IgD-negative memory B cell (primary cell): Measurements from ENCODE around the gene TTC13. TPM values are rescaled to one million over a fixed set of nuclear protein-coding genes. Genes with fewer than 3 reads are reported as not detected.
A peak's percentile ranks its signal among the peaks of the same experiment; 100 is the strongest.
"Not testable (repeated sequence)": the region's sequence is repeated elsewhere in the genome, so short reads cannot be mapped to it uniquely, and the experiment has no call there.

Experiments used
- H3K27ac Mint-ChIP-seq, 3 donors: one replicate each; pipeline ENCODE4 v1.8.0; 2020 to 2022; ENCODE audit warnings: mild to moderate bottlenecking in 3 of 3, mixed read lengths in 3 of 3, moderate library complexity in 1 of 3
- H3K27me3 Mint-ChIP-seq: one replicate; pipeline ENCODE4 v1.8.0; 2021; ENCODE audit warnings: mixed read lengths
- H3K36me3 Mint-ChIP-seq: one replicate; pipeline ENCODE4 v1.8.0; 2020; ENCODE audit warnings: mild to moderate bottlenecking, mixed read lengths
- H3K4me1 Mint-ChIP-seq, 3 donors: one replicate each; pipeline ENCODE4 v1.8.0; 2020 to 2022; ENCODE audit warnings: mixed read lengths in 3 of 3, mild to moderate bottlenecking in 1 of 3
- H3K4me3 Mint-ChIP-seq, 4 donors: one replicate each; pipeline ENCODE4 v1.8.0; 2020 to 2022; ENCODE audit warnings: mild to moderate bottlenecking in 4 of 4, mixed read lengths in 4 of 4, moderate library complexity in 3 of 4
- H3K9me3 Mint-ChIP-seq, 3 donors: one replicate each; pipeline ENCODE4 v1.8.0; 2020 to 2021; ENCODE audit warnings: mixed read lengths in 3 of 3, mild to moderate bottlenecking in 1 of 3
- polyA plus RNA-seq: library from polyadenylated mRNA; unstranded; fragments of 300-500 nt; fragmentation: Illumina TruSeq; gene quantifications from one replicate; pipeline ENCODE4 v1.2.3, GENCODE V29; 2021

TTC13 gene
- 12.8 TPM for polyA plus RNA-seq

GRCh38 chr1:230978491-230979388 lies at the start of gene TTC13, which contains the start of gene ARV1:
Gene TTC13, minus strand, starts transcription at chr1:230978861. Its CDS starts 31 bp downstream, at chr1:230978830.
Gene ARV1, plus strand, starts transcription at chr1:230979094. Its CDS starts 12 bp downstream, at chr1:230979106.
- H3K4me3 Mint-ChIP-seq = peak within 1 kb of the TSS; percentile 97 to 99 (median 98)
- H3K27ac Mint-ChIP-seq = peak within 1 kb of the TSS; percentile 95 to 98 (median 95)
- H3K4me1 Mint-ChIP-seq = peaks cover 29 to 38% (median 36%) of the 10 kb centered on the region in 3 donors
- peaks cover 2% of the 10 kb centered on the region for H3K36me3 Mint-ChIP-seq
- no peaks in the 10 kb centered on the region for H3K27me3 Mint-ChIP-seq
- H3K9me3 Mint-ChIP-seq = no peaks in the 10 kb centered on the region

GRCh38 chr1:231027971-231028370 lies 49.3 kb upstream of the TTC13 start:
- Mint-ChIP-seq H3K27ac (no peak overlapping the region), H3K27me3 (no peaks in the 10 kb centered on the region), H3K9me3 (no peaks in the 10 kb centered on the region), H3K4me3 (no peak overlapping the region), H3K36me3 (peaks cover 6% of the 10 kb centered on the region), H3K4me1 (peaks cover 0 to 2% (median 0%) of the 10 kb centered on the region in 3 donors)

- peaks cover 6% of the 10 kb centered on the region for H3K36me3 Mint-ChIP-seq
- H3K9me3 Mint-ChIP-seq = no peaks in the 10 kb centered on the region
- H3K27ac Mint-ChIP-seq = no peak overlapping the region
- peaks cover 0 to 2% (median 0%) of the 10 kb centered on the region in 3 donors for H3K4me1 Mint-ChIP-seq
- no peaks in the 10 kb centered on the region for H3K27me3 Mint-ChIP-seq
- H3K4me3 Mint-ChIP-seq = no peak overlapping the region
These were observed 48.7 kb upstream of the TTC13 start for GRCh38 chr1:231027136-231027925.

- Mint-ChIP-seq H3K4me1 (peaks cover 0 to 2% (median 0%) of the 10 kb centered on the region in 3 donors), H3K36me3 (peaks cover 6% of the 10 kb centered on the region), H3K9me3 (no peaks in the 10 kb centered on the region), H3K27ac (no peak overlapping the region), H3K27me3 (no peaks in the 10 kb centered on the region), H3K4me3 (no peak overlapping the region)
These were observed 47.9 kb upstream of the TTC13 start for GRCh38 chr1:231026576-231026975.

GRCh38 chr1:231023150-231023549 lies 44.5 kb upstream of the TTC13 start:
- no peaks in the 10 kb centered on the region for H3K27me3 Mint-ChIP-seq
- no peaks in the 10 kb centered on the region for H3K36me3 Mint-ChIP-seq
- H3K4me1 Mint-ChIP-seq = no peaks in the 10 kb centered on the region
- no peak overlapping the region for H3K4me3 Mint-ChIP-seq
- no peak overlapping the region for H3K27ac Mint-ChIP-seq
- H3K9me3 Mint-ChIP-seq = no peaks in the 10 kb centered on the region

- H3K36me3 Mint-ChIP-seq, H3K27me3 Mint-ChIP-seq, H3K9me3 Mint-ChIP-seq, H3K4me1 Mint-ChIP-seq, H3K27ac Mint-ChIP-seq, H3K4me3 Mint-ChIP-seq: not testable (repeated sequence)
These were observed 43.9 kb upstream of the TTC13 start for GRCh38 chr1:231022543-231022942.

- no peaks in the 10 kb centered on the region for H3K27me3 Mint-ChIP-seq
- H3K4me1 Mint-ChIP-seq = no peaks in the 10 kb centered on the region
- H3K9me3 Mint-ChIP-seq = no peaks in the 10 kb centered on the region
- H3K36me3 Mint-ChIP-seq = no peaks in the 10 kb centered on the region
- no peak overlapping the region for H3K4me3 Mint-ChIP-seq
- H3K27ac Mint-ChIP-seq = no peak overlapping the region
These were observed 42.9 kb upstream of the TTC13 start for GRCh38 chr1:231021540-231022031.

- Mint-ChIP-seq H3K4me1 (no peaks in the 10 kb centered on the region), H3K9me3 (no peaks in the 10 kb centered on the region), H3K4me3 (peak overlapping the region in 1 of 4 donors; percentile 57), H3K27ac (peak overlapping the region in 1 of 3 donors; percentile 53), H3K36me3 (no peaks in the 10 kb centered on the region), H3K27me3 (no peaks in the 10 kb centered on the region)
These were observed 42.2 kb upstream of the TTC13 start for GRCh38 chr1:231020816-231021215.

- Mint-ChIP-seq H3K4me1 (no peaks in the 10 kb centered on the region), H3K9me3 (no peaks in the 10 kb centered on the region), H3K27ac (peak overlapping the region in 1 of 3 donors; percentile 53), H3K36me3 (no peaks in the 10 kb centered on the region), H3K4me3 (peak overlapping the region in 2 of 4 donors; percentile 21 to 77), H3K27me3 (no peaks in the 10 kb centered on the region)
These were observed 41.5 kb upstream of the TTC13 start for GRCh38 chr1:231020139-231020601.

- H3K36me3 Mint-ChIP-seq = no peaks in the 10 kb centered on the region
- peak overlapping the region in 1 of 4 donors; percentile 21 for H3K4me3 Mint-ChIP-seq
- H3K4me1 Mint-ChIP-seq = no peaks in the 10 kb centered on the region
- no peaks in the 10 kb centered on the region for H3K27me3 Mint-ChIP-seq
- H3K27ac Mint-ChIP-seq = peak overlapping the region in 1 of 3 donors; percentile 53
- no peaks in the 10 kb centered on the region for H3K9me3 Mint-ChIP-seq
These were observed 41.0 kb upstream of the TTC13 start for GRCh38 chr1:231019711-231020110.

GRCh38 chr1:231016966-231017365 lies 38.3 kb upstream of the TTC13 start:
- Mint-ChIP-seq H3K27me3 (no peaks in the 10 kb centered on the region), H3K4me3 (no peak overlapping the region), H3K4me1 (no peaks in the 10 kb centered on the region)

GRCh38 chr1:231016234-231016633 lies 37.6 kb upstream of the TTC13 start:
- Mint-ChIP-seq H3K4me3 (no peak overlapping the region), H3K4me1 (no peaks in the 10 kb centered on the region), H3K27me3 (no peaks in the 10 kb centered on the region), H3K9me3 (no peaks in the 10 kb centered on the region), H3K27ac (no peak overlapping the region), H3K36me3 (no peaks in the 10 kb centered on the region)

More at GRCh38 chr1:231016966-231017365, 38.3 kb upstream of the TTC13 start:
- no peaks in the 10 kb centered on the region for H3K9me3 Mint-ChIP-seq
- peak overlapping the region in 1 of 3 donors; percentile 6 for H3K27ac Mint-ChIP-seq
- no peaks in the 10 kb centered on the region for H3K36me3 Mint-ChIP-seq

GRCh38 chr1:231013391-231014015 lies 34.8 kb upstream of the TTC13 start:
- no peak overlapping the region for H3K4me3 Mint-ChIP-seq

GRCh38 chr1:231011963-231012362 lies 33.3 kb upstream of the TTC13 start:
- H3K27me3 Mint-ChIP-seq = no peaks in the 10 kb centered on the region
- no peak overlapping the region for H3K27ac Mint-ChIP-seq
- no peak overlapping the region for H3K4me3 Mint-ChIP-seq
- H3K4me1 Mint-ChIP-seq = no peaks in the 10 kb centered on the region
- peaks cover 2% of the 10 kb centered on the region for H3K36me3 Mint-ChIP-seq
- peaks cover 0 to 9% (median 5%) of the 10 kb centered on the region in 3 donors for H3K9me3 Mint-ChIP-seq

More at GRCh38 chr1:231013391-231014015, 34.8 kb upstream of the TTC13 start:
- no peaks in the 10 kb centered on the region for H3K4me1 Mint-ChIP-seq
- H3K9me3 Mint-ChIP-seq = no peaks in the 10 kb centered on the region
- H3K27me3 Mint-ChIP-seq = no peaks in the 10 kb centered on the region
- H3K27ac Mint-ChIP-seq = no peak overlapping the region
- no peaks in the 10 kb centered on the region for H3K36me3 Mint-ChIP-seq
